GM23248 (cell line): ENCODE data around the gene C2orf78. TPM values are rescaled to one million over a fixed set of nuclear protein-coding genes. Genes with fewer than 3 reads are reported as not detected.

ENCODE experiments used
- DNase-seq: peaks from one replicate; pipeline ENCODE4 v3.0.0-alpha.2; 2015
- H2AFZ ChIP-seq: fragments of 200-600 bp; sonication (generic); 2 replicates; pipeline ENCODE4 v1.6.1; 2016; ENCODE audit warnings: antibody characterized with exemption
- H3F3A ChIP-seq: fragments of 200-600 bp; sonication (generic); 2 replicates; pipeline ENCODE4 v1.6.1; 2016; ENCODE audit warnings: mild to moderate bottlenecking, antibody characterized with exemption, mixed run types; ENCODE audit not compliant: insufficient read depth
- H3K27ac ChIP-seq: fragments of 200-600 bp; sonication (generic); 2 replicates; pipeline ENCODE4 v1.5.1; 2016; ENCODE audit warnings: mild to moderate bottlenecking
- H3K27me3 ChIP-seq: fragments of 200-600 bp; sonication (generic); replicated peaks from 2 replicates; pipeline ENCODE4 v1.6.1; 2016; ENCODE audit warnings: mild to moderate bottlenecking; ENCODE audit not compliant: insufficient read depth
- H3K36me3 ChIP-seq: fragments of 200-600 bp; sonication (generic); 2 replicates; pipeline ENCODE4 v1.6.1; 2016; ENCODE audit warnings: low read depth, mild to moderate bottlenecking
- H3K4me1 ChIP-seq: fragments of 200-600 bp; sonication (generic); 2 replicates; pipeline ENCODE4 v1.6.1; 2016; ENCODE audit warnings: mild to moderate bottlenecking; ENCODE audit not compliant: insufficient read depth
- H3K4me2 ChIP-seq: fragments of 200-600 bp; sonication (generic); one replicate; pipeline ENCODE4 v1.6.1; 2016; ENCODE audit warnings: mild to moderate bottlenecking; ENCODE audit not compliant: unreplicated experiment
- H3K4me3 ChIP-seq: fragments of 200-600 bp; sonication (generic); 2 replicates; pipeline ENCODE4 v1.5.1; 2016; ENCODE audit warnings: mild to moderate bottlenecking
- H3K79me2 ChIP-seq: fragments of 200-600 bp; sonication (generic); 2 replicates; pipeline ENCODE4 v1.6.1; 2016; ENCODE audit warnings: mild to moderate bottlenecking; ENCODE audit not compliant: insufficient read depth
- H3K9ac ChIP-seq: fragments of 200-600 bp; sonication (generic); 2 replicates; pipeline ENCODE4 v1.6.1; 2016; ENCODE audit warnings: mild to moderate bottlenecking
- H3K9me2 ChIP-seq: fragments of 200-600 bp; sonication (generic); 2 replicates; pipeline ENCODE4 v1.6.1; 2016; ENCODE audit warnings: mixed run types, mild to moderate bottlenecking, moderate library complexity; ENCODE audit not compliant: insufficient read depth
- H3K9me3 ChIP-seq: fragments of 200-600 bp; sonication (generic); one replicate; pipeline ENCODE4 v1.6.1; 2017; ENCODE audit warnings: low read depth
- H4K20me1 ChIP-seq: fragments of 200-600 bp; sonication (generic); 2 replicates; pipeline ENCODE4 v1.6.0; 2016; ENCODE audit not compliant: insufficient read depth
- EZH2 ChIP-seq: fragments of 200-600 bp; sonication (generic); IDR thresholded peaks from 2 replicates; pipeline ENCODE4 v1.6.1; 2018; ENCODE audit warnings: antibody characterized with exemption, mild to moderate bottlenecking; ENCODE audit not compliant: insufficient read depth, poor library complexity, severe bottlenecking
- EZH2phosphoT487 ChIP-seq: fragments of 200-600 bp; sonication (generic); IDR thresholded peaks from 2 replicates; pipeline ENCODE4 v1.6.1; 2018; ENCODE audit warnings: antibody characterized with exemption, moderate library complexity, mild to moderate bottlenecking, low read depth; ENCODE audit not compliant: insufficient read depth
- WGBS, 2 experiments: methylation state at CpG; one replicate each; pipeline ENCODE4 v1.1.6; 2015 to 2017; ENCODE audit warnings: low lambda C conversion rate in 2 of 2, low coverage in 1 of 2; ENCODE audit errors: missing lambda C conversion rate in 2 of 2; 5-methylcytosine and 5-hydroxymethylcytosine counted together
- in situ Hi-C: fragments of 300-500 bp; cut with MboI; formaldehyde crosslinking; loops from 2 replicates; pipeline ENCODE4 v1.15.0; 2020
- polyA plus RNA-seq: library from polyadenylated mRNA; unstranded; fragments of >200 nt; fragmentation: Nextera tagmentation; extraction: Ambion mirVana; gene quantifications from 2 replicates; pipeline ENCODE4 v1.2.1, GENCODE V29; 2016
- total RNA-seq: library from RNA; depleted of rRNA; stranded (reverse); fragments of >200 nt; shearing (Covaris generic); gene quantifications from 2 replicates; pipeline ENCODE4 v1.2.3, GENCODE V29; 2014

C2orf78 gene
- total and polyA plus RNA-seq, 2 experiments from 2014 or later, result not detected

DNA sequence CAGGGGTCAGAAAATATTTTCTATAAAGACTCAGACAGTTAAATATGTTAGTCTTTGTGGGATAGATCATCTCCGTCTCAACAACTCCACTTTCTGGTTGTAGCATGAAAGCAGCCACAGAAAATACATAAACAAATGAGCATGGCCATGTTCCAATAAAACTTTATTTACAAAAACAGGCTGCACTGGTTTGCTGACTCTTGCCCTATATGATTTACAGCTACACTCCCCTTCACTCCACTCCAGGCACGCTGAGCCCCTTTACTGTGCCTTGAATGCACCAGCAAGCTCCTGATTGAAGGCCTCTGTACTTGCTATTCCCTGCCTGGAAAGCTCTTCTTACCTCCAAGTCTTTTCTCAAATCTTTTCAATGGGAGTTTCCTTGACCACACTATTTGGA, 39.0 kb downstream of the C2orf78 start:
- H3K9me2 ChIP-seq, result no peaks in the 10 kb centered on the region
- no peaks in the 10 kb centered on the region for H4K20me1 ChIP-seq
- TF ChIP-seq EZH2 (no peak), EZH2phosphoT487 (no peak)
- no peak overlapping the region for H3K4me3 ChIP-seq
- H3K36me3 ChIP-seq, result no peaks in the 10 kb centered on the region
- no peaks in the 10 kb centered on the region for H3K9me3 ChIP-seq
- H3F3A ChIP-seq, result peaks cover 8% of the 10 kb centered on the region
- H3K79me2 ChIP-seq, result no peaks in the 10 kb centered on the region
- H3K9ac ChIP-seq, result no peak overlapping the region
- no peak overlapping the region for H3K4me2 ChIP-seq
- H3K27ac ChIP-seq, result no peak overlapping the region
- in situ Hi-C loops, result no loop called here
- H2AFZ ChIP-seq, result no peak overlapping the region
- peaks cover 4% of the 10 kb centered on the region for H3K4me1 ChIP-seq
- DNase-seq, result no peak
- 0 out of 2 replicates have a peak, but pooled peaks cover 15% of the 10 kb centered on the region for H3K27me3 ChIP-seq
- WGBS, 2 experiments, result 42 to 44% methylated on average over 2 of the region's 2 CpGs

GRCh38 chr2:73823416-73823815, 39.4 kb downstream of the C2orf78 start:
- no peak overlapping the region for H2AFZ ChIP-seq
- no peaks in the 10 kb centered on the region for H3K79me2 ChIP-seq
- DNase-seq, result no peak

DNA sequence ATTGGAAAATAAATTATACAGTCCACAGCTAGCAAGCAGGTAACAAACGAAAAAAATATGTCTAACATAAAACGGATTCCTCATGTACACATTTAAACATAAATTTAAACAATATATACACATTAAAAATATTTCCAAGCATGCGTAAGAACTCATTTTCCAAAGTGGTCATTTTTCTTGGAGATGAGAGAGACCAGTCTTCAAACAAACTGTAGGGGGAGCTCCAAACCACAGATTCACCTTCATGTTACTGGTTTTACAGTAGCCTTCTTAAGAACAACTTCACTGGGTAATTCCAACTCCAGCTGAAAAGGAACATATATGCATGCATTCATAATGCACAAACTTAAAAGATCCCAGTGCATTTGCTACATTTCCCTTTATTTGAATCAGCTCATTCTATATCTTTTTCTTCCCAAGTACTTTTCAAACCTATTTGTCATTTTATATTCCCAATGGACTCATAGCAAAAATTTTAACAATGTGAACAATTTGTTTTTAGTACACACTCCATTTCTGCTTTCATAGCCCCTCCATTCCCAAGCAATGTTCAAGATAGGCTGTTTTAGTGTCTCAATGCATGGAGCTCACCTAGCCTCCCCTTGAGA, 40.0 kb downstream of the C2orf78 start:
- H3K9ac ChIP-seq, result no peak overlapping the region
- H3K4me1 ChIP-seq, result peaks cover 9% of the 10 kb centered on the region
- no peaks in the 10 kb centered on the region for H3K9me2 ChIP-seq
- 2 to 3% methylated on average over 3 of the region's 3 CpGs for WGBS, 2 experiments
- no peaks in the 10 kb centered on the region for H3K36me3 ChIP-seq
- no peak overlapping the region for H2AFZ ChIP-seq
- DNase-seq, result peak; percentile 79
- peaks cover 14% of the 10 kb centered on the region for H3F3A ChIP-seq
- H3K27ac ChIP-seq, result no peak overlapping the region
- H3K4me2 ChIP-seq, result no peak overlapping the region
- 0 out of 2 replicates have a peak, but pooled peaks cover 15% of the 10 kb centered on the region for H3K27me3 ChIP-seq
- TF ChIP-seq EZH2phosphoT487 (no peak), EZH2 (no peak)
- no peaks in the 10 kb centered on the region for H3K9me3 ChIP-seq
- no peaks in the 10 kb centered on the region for H4K20me1 ChIP-seq
- no peaks in the 10 kb centered on the region for H3K79me2 ChIP-seq
- in situ Hi-C loops, result no loop called here
- no peak overlapping the region for H3K4me3 ChIP-seq

More at GRCh38 chr2:73823416-73823815, 39.4 kb downstream of the C2orf78 start:
- Histone ChIP-seq H3K9me2 (no peaks in the 10 kb centered on the region), H3K27me3 (0 out of 2 replicates have a peak, but pooled peaks cover 15% of the 10 kb centered on the region), H3F3A (peaks cover 12% of the 10 kb centered on the region), H3K4me3 (no peak overlapping the region), H4K20me1 (no peaks in the 10 kb centered on the region), H3K9me3 (no peaks in the 10 kb centered on the region), H3K27ac (no peak overlapping the region), H3K36me3 (no peaks in the 10 kb centered on the region), H3K4me2 (no peak overlapping the region), H3K9ac (no peak overlapping the region), H3K4me1 (peaks cover 8% of the 10 kb centered on the region)
- TF ChIP-seq EZH2, result no peak
- in situ Hi-C loops, result no loop called here
- WGBS, 2 experiments, result 5 to 14% methylated on average over 2 of the region's 2 CpGs

- WGBS, 2 experiments, result 69 to 71% methylated on average over 4 of the region's 4 CpGs
- H3K9me3 ChIP-seq, result no peaks in the 10 kb centered on the region
- no peak overlapping the region for H3K27ac ChIP-seq
- H3K79me2 ChIP-seq, result no peaks in the 10 kb centered on the region
- H3K9me2 ChIP-seq, result no peaks in the 10 kb centered on the region
- no peaks in the 10 kb centered on the region for H4K20me1 ChIP-seq
- no peak overlapping the region for H2AFZ ChIP-seq
- H3K9ac ChIP-seq, result no peak overlapping the region
- H3K27me3 ChIP-seq, result 0 out of 2 replicates have a peak, but pooled peaks cover 6% of the 10 kb centered on the region
- TF ChIP-seq EZH2 (no peak), EZH2phosphoT487 (no peak)
- H3K36me3 ChIP-seq, result no peaks in the 10 kb centered on the region
- DNase-seq, result peak; percentile 23
- H3F3A ChIP-seq, result peaks cover 27% of the 10 kb centered on the region
- no peak overlapping the region for H3K4me2 ChIP-seq
- H3K4me3 ChIP-seq, result no peak overlapping the region
- in situ Hi-C loops, result no loop called here
- peaks cover 20% of the 10 kb centered on the region for H3K4me1 ChIP-seq
Measured at GRCh38 chr2:73825408-73825807, 41.4 kb downstream of the C2orf78 start.

DNA sequence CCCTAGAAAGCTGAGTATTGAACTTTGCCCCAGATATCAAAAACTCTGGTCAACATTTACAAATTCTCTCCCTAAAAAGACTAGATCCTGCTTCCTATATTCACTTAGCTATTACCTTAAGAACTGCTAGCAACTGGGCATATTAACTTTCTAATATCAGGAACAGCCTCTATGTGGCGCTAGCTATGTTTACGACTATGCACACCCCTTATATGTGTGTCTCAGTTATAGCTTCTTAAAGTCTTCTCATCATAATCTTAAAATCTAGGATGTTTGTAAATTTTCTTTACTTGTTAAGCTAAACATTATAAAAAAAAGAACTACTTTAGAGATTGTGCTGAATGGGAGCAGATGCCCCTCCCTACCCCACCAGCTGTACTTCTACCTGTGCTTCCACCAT, 43.0 kb downstream of the C2orf78 start:
- Histone ChIP-seq H3K9me2 (no peaks in the 10 kb centered on the region), H3K27me3 (no peaks in the 10 kb centered on the region), H3K9ac (no peak overlapping the region), H4K20me1 (no peaks in the 10 kb centered on the region), H3K4me1 (peaks cover 32% of the 10 kb centered on the region), H3K4me3 (no peak overlapping the region), H3K27ac (no peak overlapping the region), H3F3A (peaks cover 37% of the 10 kb centered on the region), H3K36me3 (no peaks in the 10 kb centered on the region), H3K4me2 (no peak overlapping the region), H3K9me3 (no peaks in the 10 kb centered on the region), H3K79me2 (no peaks in the 10 kb centered on the region), H2AFZ (no peak overlapping the region)
- 16 to 34% methylated on average over 2 of the region's 2 CpGs for WGBS, 2 experiments
- in situ Hi-C loops, result no loop called here
- no peak for TF ChIP-seq EZH2
- TF ChIP-seq EZH2phosphoT487, result no peak
- peak; percentile 63 for DNase-seq
